Parathyroid adenoma (tissue), 2 donors: Measurements from ENCODE around the gene C1orf53.

Experiments
- H2AFZ ChIP-seq: fragments of 300-600 bp; sonication (generic); one replicate; pipeline ENCODE4 v1.7.0; 2017; ENCODE audit warnings: antibody characterized with exemption, mild to moderate bottlenecking
- H3K27ac ChIP-seq: fragments of 300-600 bp; sonication (generic); one replicate; pipeline ENCODE4 v1.7.0; 2017
- H3K27me3 ChIP-seq: fragments of 300-600 bp; sonication (generic); one replicate; pipeline ENCODE4 v1.7.0; 2017; ENCODE audit warnings: low read length; ENCODE audit not compliant: control insufficient read depth, insufficient read depth
- H3K36me3 ChIP-seq: fragments of 300-600 bp; sonication (generic); one replicate; pipeline ENCODE4 v1.7.0; 2017; ENCODE audit warnings: low read length; ENCODE audit not compliant: control insufficient read depth, insufficient read depth
- H3K4me1 ChIP-seq: fragments of 300-600 bp; sonication (generic); one replicate; pipeline ENCODE4 v1.7.0; 2017; ENCODE audit warnings: control low read depth
- H3K4me2 ChIP-seq: fragments of 300-600 bp; sonication (generic); one replicate; pipeline ENCODE4 v1.7.0; 2017; ENCODE audit warnings: low read length
- H3K4me3 ChIP-seq: fragments of 300-600 bp; sonication (generic); one replicate; pipeline ENCODE4 v1.7.0; 2017; ENCODE audit warnings: low read depth, low read length
- H3K79me2 ChIP-seq: fragments of 300-600 bp; sonication (generic); one replicate; pipeline ENCODE4 v1.7.0; 2017; ENCODE audit warnings: control low read depth
- H3K9ac ChIP-seq: fragments of 300-600 bp; sonication (generic); one replicate; pipeline ENCODE4 v1.7.0; 2017; ENCODE audit warnings: mild to moderate bottlenecking
- H3K9me3 ChIP-seq: fragments of 300-600 bp; sonication (generic); one replicate; pipeline ENCODE4 v1.7.0; 2017; ENCODE audit warnings: low read length; ENCODE audit not compliant: control insufficient read depth
- CTCF ChIP-seq: fragments of 300-600 bp; sonication (generic); IDR thresholded peaks from one replicate; pipeline ENCODE4 v1.7.0; 2017; ENCODE audit warnings: antibody characterized with exemption, mild to moderate bottlenecking
- donor health status: primary hyperparathyroidism.

Gene C1orf53

DNA sequence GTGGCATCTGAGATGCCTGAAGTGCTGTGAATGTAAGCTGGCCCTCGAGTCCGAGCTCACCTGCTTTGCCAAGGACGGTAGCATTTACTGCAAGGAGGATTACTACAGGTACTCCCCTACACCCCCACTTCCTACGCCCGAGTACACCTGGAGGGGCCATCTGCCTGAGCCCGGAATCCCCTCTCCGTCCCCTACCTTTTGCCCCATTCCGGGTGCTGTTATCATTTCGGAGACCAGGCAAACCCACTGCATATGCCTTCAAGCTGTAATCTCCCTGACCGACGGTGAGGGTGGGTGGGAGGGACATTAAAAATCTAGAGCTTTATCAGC lies 17.6 kb downstream of the C1orf53 start:
- Histone ChIP-seq H3K79me2 (no peaks in the 10 kb centered on the region), H2AFZ (no peak overlapping the region), H3K9ac (no peak overlapping the region), H3K4me1 (no peaks in the 10 kb centered on the region), H3K4me2 (no peak overlapping the region), H3K9me3 (no peaks in the 10 kb centered on the region), H3K27ac (no peak overlapping the region), H3K4me3 (no peak overlapping the region), H3K36me3 (no peaks in the 10 kb centered on the region), H3K27me3 (peaks cover 18% of the 10 kb centered on the region)
- no peak for TF ChIP-seq CTCF

- Histone ChIP-seq H3K9me3 (no peaks in the 10 kb centered on the region), H3K4me2 (no peak overlapping the region), H2AFZ (no peak overlapping the region), H3K9ac (no peak overlapping the region), H3K36me3 (no peaks in the 10 kb centered on the region), H3K79me2 (no peaks in the 10 kb centered on the region), H3K27me3 (peaks cover 15% of the 10 kb centered on the region), H3K4me3 (no peak overlapping the region), H3K4me1 (no peaks in the 10 kb centered on the region), H3K27ac (no peak overlapping the region)
- no peak for TF ChIP-seq CTCF
Measured at GRCh38 chr1:197920414-197921117, 18.1 kb downstream of the C1orf53 start.

GRCh38 chr1:197921235-197922069 lies 19.0 kb downstream of the C1orf53 start:
- Histone ChIP-seq H3K36me3 (no peaks in the 10 kb centered on the region), H3K9ac (no peak overlapping the region), H3K4me3 (no peak overlapping the region), H3K4me1 (no peaks in the 10 kb centered on the region), H3K4me2 (no peak overlapping the region), H3K79me2 (no peaks in the 10 kb centered on the region), H3K27me3 (peaks cover 15% of the 10 kb centered on the region), H3K27ac (no peak overlapping the region), H2AFZ (no peak overlapping the region), H3K9me3 (no peaks in the 10 kb centered on the region)
- TF ChIP-seq CTCF, result no peak

GRCh38 chr1:197922070-197922390 lies 19.6 kb downstream of the C1orf53 start:
- H3K4me2 ChIP-seq, result no peak overlapping the region
- no peak overlapping the region for H3K27ac ChIP-seq
- no peak overlapping the region for H3K4me3 ChIP-seq
- H2AFZ ChIP-seq, result no peak overlapping the region
- no peaks in the 10 kb centered on the region for H3K79me2 ChIP-seq
- no peaks in the 10 kb centered on the region for H3K36me3 ChIP-seq
- H3K27me3 ChIP-seq, result peaks cover 9% of the 10 kb centered on the region
- TF ChIP-seq CTCF, result no peak
- H3K9ac ChIP-seq, result no peak overlapping the region
- no peaks in the 10 kb centered on the region for H3K4me1 ChIP-seq
- H3K9me3 ChIP-seq, result no peaks in the 10 kb centered on the region
